ENCODE data around the gene MAP7.

The MAP7 gene

DNA sequence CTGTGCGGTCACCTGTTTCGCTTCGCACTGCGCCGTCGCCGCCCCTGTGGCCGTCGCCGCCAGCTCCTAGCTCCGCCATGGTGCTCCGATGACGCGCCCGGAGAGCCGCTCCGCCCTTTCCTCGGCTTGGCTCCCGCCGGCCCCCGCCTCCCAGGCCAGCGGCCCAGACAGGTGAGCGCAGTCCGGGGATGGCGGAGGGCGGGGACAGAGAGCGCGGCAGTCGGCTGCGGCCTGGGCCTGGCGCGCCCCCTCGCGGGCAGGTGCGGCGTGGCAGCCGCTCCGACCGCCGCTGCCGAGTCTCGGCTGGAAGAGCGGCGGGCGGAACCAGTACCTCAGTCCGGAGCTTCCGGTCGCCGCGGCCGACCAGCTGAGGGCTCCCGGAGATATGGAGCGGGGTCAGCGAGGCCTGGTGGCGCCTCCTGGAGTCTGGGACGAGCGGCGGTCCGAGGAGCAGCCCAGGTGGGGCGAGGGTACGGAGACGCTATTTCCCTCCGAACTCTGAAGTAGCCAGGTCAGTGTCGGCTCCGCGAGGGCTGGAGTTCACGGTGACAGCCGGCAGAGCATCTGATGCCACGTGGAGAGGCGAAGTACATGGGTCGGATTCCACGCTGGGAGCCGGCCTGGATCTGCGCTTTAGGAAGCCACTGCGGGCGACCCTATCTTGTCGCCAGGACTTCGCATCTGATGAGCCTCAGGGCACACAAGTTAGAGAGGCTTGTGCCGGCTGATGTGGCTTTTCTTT, at the start of gene MAP7:
Gene MAP7, minus strand, starts transcription at position 93 of the 742 bp plus-strand sequence. Its CDS starts 14 bp downstream, at position 79.
- no peak within 1 kb of the TSS for H3K27ac ChIP-seq
- DNase-seq (ENCODE audit: low spot score) = no peak
- TF ChIP-seq, protein P1, sequence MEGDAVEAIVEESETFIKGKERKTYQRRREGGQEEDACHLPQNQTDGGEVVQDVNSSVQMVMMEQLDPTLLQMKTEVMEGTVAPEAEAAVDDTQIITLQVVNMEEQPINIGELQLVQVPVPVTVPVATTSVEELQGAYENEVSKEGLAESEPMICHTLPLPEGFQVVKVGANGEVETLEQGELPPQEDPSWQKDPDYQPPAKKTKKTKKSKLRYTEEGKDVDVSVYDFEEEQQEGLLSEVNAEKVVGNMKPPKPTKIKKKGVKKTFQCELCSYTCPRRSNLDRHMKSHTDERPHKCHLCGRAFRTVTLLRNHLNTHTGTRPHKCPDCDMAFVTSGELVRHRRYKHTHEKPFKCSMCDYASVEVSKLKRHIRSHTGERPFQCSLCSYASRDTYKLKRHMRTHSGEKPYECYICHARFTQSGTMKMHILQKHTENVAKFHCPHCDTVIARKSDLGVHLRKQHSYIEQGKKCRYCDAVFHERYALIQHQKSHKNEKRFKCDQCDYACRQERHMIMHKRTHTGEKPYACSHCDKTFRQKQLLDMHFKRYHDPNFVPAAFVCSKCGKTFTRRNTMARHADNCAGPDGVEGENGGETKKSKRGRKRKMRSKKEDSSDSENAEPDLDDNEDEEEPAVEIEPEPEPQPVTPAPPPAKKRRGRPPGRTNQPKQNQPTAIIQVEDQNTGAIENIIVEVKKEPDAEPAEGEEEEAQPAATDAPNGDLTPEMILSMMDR (IDR thresholded peaks at IDR 0.05) = peak; percentile 89

DNA sequence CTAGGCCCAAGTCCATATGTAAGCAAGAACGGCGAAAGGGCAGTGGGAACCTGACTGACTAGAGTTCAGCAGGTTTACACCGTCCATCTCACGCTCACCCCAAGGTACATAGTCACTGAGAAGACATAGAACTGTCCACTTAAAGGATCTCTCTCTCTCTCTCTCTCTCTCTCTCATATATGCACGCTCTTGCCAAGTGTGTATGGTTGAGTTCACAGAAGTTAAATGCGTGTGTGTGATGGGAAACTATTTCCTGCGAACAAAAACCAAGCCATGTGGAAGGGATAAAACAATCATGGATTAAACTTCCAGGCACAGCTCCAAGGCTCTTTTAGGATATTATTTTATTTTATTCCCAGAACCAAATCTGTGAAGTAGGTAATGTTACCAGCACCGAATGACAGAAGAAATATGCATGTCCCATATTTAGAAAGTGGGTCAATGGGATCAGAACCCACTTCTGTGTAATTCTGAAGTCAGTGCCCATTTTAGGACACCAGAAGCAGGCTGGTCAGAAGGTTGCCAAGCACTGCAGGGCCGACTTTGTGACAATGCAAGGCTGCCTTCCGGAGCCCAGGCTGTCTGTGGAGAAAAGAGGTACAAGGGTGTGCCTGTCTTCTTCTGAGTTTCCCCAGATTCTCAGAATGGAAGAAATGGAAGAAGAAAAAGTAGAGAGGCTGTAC, 49.2 kb upstream of the MAP7 start:
- DNase-seq (ENCODE audit: low spot score) = no peak
- TF ChIP-seq, protein P1 (IDR thresholded peaks at IDR 0.05) = no peak
- peak overlapping the region in 1 of 2 donors; percentile 27 for H3K27ac ChIP-seq
- no peak overlapping the region for H3K4me3 ChIP-seq

More for the DNA sequence above, at the start of gene MAP7:
- peak within 1 kb of the TSS; percentile 76 for H3K4me3 ChIP-seq

DNA sequence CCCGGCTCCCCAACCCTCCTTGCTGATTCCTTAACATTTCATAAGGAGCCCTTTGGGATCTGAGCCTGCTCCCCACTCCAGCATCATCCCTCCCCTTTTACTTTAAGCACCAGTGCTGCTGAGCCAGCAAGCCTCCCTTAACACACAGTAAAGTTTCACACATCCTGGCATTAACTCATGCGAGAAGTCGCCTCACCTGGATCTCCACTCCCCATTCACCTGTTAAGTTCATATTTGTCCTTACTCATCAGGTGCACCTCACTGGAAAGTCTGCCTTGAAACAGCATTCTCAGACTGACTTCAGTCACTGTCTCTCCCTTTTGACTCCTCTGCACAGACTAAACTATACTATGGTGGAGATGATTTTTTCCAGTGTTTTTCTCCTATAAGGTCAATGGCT, 47.8 kb upstream of the MAP7 start:
- TF ChIP-seq, protein P1 (IDR thresholded peaks at IDR 0.05) = no peak
- Histone ChIP-seq H3K4me3 (no peak overlapping the region), H3K27ac (no peak overlapping the region)
- no peak for DNase-seq (ENCODE audit: low spot score)

DNA sequence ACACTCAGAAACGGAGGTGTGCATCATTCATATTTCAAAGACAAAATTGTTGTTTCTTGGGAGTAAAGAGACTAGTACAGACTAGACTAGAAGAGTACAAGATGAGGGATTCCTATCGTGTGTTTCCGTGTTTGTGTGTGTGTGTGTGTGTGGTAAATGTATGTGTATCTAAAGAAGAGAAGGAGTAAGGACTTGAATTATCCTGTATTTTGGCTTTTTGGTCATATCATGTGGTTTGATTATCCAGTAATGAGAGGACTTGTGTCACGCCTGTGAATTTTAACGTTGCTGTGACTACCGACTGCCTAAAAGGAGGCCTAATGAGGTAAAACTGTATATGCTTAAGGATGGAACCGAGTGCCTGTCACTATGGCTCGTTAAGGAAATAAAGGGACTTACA, 44.4 kb upstream of the MAP7 start:
- no peak for DNase-seq (ENCODE audit: low spot score)
- TF ChIP-seq, protein P1 (IDR thresholded peaks at IDR 0.05) = no peak
- Histone ChIP-seq H3K27ac (peak overlapping the region in 1 of 2 donors; percentile 67), H3K4me3 (no peak overlapping the region)

DNA sequence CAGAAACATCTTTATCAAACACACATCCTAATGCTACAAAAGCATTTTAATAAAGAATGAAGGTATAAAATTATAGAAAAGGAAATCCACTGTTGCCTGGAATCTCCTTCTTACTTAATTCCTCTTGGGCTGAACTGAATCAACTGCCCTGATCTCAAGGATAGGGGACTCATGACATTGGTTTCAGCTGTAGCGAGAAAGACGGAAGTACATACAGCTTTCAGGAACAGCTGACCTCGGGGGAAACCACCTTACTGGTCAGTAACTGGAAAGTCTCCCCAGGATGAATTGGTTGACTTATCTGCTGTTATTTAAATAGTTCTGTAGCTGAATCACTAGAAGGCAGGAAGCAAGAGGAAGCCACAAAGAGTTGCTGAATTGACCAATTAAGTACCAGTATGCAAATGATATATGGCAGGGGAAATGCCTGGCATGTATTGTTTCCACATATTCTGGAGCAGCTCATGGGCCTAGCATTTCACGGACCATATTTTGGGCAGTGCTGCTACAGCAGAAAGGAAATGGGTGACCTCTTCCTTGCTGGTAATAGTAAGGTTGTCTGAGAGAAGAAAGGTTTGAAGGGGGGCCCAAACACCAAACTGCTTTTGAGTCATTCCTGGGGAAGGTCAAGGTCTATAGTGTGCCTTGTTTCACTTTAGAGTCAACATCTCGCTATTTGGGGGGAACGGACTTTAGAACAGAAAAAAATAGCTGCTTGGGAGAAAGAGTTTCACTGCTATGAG, 43.7 kb upstream of the MAP7 start:
- no peak for DNase-seq (ENCODE audit: low spot score)
- TF ChIP-seq, protein P1 (IDR thresholded peaks at IDR 0.05) = no peak
- Histone ChIP-seq H3K27ac (peak overlapping the region in 1 of 2 donors; percentile 67), H3K4me3 (no peak overlapping the region)

DNA sequence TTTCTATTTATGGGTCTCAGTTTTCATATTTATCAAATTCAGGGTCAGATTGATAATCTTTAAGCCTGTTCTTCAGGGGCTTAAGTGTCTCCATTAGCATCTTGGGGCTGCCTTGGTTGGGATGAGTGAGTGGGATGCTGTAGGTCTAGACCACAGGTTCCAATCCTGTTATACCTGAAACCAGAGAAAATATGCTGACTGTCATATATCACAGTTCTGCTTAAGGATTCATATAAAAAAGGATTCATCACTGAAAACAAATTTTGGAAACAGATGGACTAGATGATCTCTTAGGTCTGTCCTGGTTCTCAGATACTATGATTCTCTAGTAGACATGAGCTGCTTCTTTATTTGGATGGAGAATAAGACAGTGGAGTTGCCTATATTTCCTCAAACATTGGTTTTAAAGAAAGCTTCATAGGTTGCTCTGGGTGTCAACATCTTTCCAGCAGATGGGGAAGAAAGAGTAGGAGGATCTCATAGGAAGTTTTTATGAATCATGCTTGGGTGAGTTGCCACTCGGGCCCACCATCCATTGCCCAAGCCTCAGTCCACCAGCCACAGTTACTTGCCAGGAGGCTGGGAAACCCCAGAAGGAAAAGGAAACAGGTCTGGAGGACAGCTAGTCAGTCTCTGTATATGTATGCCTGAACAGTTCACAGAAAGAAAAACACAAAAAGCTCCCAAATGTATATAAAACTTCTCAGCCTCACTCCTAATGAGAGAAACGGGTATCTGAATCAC, 42.9 kb upstream of the MAP7 start:
- Histone ChIP-seq H3K4me3 (no peak overlapping the region), H3K27ac (no peak overlapping the region)
- TF ChIP-seq, protein P1 (IDR thresholded peaks at IDR 0.05) = no peak

More for the DNA sequence above, 42.9 kb upstream of the MAP7 start:
- no peak for DNase-seq (ENCODE audit: low spot score)

All from coronary artery (tissue), 2 donors.